CD4-positive, alpha-beta T cell treated with Interleukin-21 for 1 hour (primary cell): ENCODE results near the gene FAM25G.
"Not testable (repeated sequence)": the region's sequence is repeated elsewhere in the genome, so short reads cannot be mapped to it uniquely, and the experiment has no call there.

Experiments used
- DNase-seq: peaks from one replicate; pipeline ENCODE4 v3.0.0-alpha.2; 2020

FAM25G gene

DNA sequence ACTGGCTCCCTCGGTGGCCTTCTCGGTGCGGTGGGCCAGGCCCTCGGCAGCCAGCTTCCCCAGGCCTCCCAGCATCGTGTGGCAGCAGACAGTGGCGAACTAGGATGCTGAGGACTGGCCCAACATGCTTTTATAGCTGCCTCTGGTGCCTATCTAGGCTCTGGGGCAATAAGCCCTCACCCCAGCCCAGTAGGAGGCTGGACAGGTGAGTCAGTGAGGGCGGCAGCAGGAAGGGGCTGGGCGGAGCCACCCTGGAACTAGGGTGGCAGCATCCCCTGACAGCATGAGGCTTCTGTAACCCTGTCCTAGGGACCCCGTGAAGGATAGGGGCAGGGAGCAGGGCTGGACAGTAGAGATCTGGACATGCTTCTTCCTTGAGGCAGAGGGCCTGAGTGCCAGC, at the start of gene FAM25G:
FAM25G (minus strand) TSS at position 101 of the 400 bp plus-strand sequence; CDS start at position 75, 26 bp downstream.
- DNase-seq = not testable (repeated sequence)

DNA sequence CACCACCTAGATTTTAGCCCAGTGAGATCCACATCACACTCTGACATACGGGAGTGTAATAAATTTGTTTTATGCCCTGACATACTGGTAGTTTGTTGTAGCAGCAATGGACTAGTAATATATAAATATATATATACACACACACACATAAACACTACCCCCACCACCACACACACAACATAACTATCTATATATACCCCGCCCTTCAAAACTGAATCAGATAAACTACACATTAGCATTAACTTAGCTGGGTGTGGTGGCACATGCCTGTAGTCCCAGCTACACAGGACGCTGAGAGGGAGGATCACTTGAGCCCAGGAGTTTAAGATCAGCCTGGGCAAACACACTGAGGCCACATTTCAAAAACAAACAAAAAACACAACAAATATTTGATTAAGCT, 44.9 kb upstream of the FAM25G start:
- DNase-seq = not testable (repeated sequence)

DNA sequence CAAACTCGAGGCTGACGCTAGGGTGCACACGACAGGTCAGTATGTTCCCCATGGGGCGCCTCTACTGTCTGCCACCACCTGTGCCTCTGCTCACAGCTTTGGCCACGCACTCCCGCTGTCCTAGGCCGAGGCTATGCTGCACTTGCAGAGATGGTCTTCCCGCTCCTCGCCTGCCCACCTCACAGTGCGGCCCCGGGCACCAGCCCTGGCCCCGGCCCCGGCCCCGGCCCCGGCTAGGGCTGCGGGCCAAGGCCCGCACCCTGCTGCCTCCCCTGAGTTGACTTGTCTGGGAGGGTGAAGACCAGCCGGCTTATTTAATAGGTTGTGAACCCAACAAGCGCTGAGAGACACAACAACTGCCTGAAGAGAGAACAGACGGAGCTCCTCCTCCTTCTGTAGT, 32.0 kb upstream of the FAM25G start, which contains the start of gene AGAP9:
AGAP9 (minus strand) TSS at position 164 of the 400 bp plus-strand sequence; CDS start at position 52, 112 bp downstream.
- DNase-seq = not testable (repeated sequence)

DNA sequence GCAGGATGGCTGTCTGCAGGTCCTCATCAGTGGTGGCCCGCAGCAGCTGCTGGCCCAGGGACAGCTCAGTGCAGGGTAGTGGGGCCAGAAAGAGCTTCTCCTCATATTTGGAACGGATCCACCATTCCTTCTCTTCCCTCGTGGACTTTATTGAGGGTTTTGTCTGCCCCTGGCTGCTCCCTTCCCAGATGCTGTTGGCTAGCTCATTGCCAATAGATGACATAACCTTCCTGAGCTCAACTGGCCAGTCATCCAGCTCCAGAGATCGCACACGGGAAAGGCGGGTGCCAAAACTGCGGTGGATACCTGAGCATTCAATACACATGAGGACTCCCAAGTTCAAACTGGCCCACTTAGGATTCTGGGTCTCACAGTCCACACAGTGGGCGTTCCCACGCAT, 10.8 kb upstream of the FAM25G start:
- DNase-seq = not testable (repeated sequence)

DNA sequence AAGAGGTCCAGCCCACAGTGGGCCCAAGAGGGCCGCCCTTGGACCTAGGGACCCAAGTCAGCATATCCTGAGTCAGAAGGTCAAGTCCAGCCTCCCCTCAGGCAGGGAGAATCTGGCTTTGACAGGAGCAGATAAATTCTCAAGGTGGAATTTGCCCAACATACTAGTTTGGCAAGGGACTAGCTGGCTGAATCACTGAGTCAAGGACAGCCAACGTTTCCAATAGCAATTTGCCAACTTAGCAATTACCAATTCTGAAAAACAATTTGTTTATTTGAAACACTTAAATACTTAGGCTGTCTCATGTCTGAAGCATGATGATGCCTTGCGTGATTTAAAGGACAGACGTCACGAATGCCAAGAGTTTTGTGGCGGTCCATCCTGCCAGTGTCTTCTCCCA, 2.7 kb upstream of the FAM25G start:
- DNase-seq = not testable (repeated sequence)

DNA sequence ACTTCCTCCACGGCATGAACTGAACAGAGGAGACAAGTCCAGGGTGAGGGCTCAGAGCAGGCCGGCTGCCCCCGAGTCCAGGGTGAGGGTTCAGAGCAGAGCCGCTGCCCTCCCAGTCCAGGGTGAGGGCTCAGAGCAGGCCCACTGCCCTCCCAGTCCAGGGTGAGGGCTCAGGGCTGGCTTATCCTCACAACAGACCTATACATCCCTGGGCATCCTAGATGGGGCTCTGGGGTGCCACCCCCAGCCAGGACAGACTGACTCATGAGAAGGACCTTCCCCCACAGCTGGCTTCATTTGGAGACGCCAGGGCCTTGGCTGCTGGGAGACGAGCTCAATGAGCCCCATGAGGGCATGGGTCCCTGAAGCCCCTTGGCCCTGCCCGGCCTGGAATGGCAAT, 1.9 kb downstream of the FAM25G start:
- not testable (repeated sequence) for DNase-seq

DNA sequence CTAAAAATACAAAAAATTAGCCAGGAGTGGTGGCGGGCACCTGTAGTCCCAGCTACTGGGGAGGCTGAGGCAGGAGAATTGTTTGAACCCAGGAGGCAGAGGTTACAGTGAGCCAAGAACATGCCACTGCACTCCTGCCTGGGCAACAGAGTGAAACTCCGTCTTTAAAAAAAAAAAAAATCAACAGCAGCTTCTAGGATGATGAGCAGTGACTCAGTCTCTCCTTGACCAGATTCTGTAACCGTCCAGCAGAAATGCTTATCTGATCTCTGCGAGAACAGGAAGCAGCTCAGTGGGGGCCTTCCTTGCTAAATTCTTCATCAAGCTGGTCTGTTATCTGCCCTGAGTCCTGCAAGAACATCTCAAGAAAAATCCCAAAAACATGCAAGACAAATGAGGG, 5.6 kb downstream of the FAM25G start:
- not testable (repeated sequence) for DNase-seq

DNA sequence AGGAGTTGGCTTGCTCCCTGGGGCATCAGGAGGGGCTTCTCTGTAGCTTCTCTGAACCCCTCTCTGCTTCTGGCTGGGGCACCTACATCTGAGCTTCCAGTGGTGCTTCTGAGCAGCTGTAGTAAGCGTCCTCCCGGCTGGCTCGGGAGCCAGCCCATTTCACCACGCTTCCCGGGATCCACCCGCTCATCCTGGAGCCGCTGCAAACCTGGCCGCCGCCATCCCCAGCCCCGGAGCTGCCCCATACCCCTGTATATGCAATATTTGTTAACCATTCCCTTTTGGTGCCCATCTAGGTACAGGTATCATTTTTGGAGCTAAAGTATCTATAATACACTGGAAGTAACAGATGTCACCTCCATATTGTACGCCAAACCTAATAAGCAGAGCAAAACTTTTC, 6.7 kb downstream of the FAM25G start:
- not testable (repeated sequence) for DNase-seq

DNA sequence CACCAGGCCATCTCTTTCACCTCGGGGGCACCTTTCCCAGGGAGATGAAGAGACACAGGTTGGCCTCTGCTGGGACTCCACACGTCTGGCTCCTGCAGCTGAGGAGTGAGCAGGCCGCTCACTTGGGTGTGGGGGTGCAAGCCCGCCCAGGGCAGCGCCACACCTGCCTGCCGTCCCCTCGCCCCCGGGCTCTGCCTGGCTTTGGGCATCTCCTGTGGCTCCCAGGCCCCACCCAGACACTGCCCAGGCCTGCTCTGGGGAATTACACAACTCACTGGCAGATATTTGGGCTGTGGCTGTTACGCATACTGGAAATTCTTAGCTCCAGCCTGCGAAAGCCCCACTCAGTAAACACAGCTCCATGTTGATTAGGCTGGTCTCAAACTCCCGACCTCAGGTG, 7.6 kb downstream of the FAM25G start, which contains the start of gene ANXA8:
ANXA8 (minus strand) TSS at position 193 of the 400 bp plus-strand sequence; CDS start at position 11, 182 bp downstream.
- not testable (repeated sequence) for DNase-seq

DNA sequence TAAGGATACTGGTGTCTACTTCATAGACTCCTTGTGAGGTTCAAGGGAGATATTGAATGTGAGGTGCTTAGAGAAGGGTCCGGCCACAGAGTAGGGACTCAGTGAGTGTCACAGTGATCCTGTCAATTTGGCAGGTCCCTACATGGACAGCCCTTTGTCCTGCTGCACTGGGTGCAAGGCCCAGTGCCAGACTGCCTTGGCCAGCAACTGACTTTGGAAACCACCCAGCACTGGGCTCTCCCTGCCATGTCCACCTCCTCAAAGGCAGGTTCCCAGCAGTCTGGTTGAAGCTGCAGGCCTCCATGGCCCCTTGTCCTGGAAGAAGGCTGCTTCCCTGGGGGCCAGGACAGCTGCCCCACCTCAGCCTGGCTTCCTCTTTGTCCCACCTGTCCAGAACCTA, 9.1 kb downstream of the FAM25G start:
- DNase-seq = not testable (repeated sequence)

DNA sequence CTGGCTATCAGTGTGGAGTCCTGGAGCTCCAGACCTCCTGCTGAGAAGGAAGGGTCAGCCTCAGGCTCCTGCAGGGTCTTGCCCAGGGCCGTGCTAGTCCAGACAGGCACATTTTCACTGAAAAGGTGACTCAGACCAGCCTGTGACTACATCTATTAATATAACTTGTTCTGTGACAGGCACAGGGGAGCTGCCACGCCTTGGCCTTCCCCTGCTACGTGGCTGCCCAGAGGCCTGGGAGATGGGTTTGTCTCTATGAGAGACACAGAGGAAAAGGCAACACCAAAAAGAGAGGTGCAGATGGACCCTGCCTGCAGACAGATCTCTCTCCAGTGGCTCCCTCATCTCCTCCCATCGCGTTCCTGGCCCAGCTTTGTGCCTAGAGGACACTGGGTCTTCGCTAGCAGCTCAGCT, 9.7 kb downstream of the FAM25G start:
- not testable (repeated sequence) for DNase-seq

DNA sequence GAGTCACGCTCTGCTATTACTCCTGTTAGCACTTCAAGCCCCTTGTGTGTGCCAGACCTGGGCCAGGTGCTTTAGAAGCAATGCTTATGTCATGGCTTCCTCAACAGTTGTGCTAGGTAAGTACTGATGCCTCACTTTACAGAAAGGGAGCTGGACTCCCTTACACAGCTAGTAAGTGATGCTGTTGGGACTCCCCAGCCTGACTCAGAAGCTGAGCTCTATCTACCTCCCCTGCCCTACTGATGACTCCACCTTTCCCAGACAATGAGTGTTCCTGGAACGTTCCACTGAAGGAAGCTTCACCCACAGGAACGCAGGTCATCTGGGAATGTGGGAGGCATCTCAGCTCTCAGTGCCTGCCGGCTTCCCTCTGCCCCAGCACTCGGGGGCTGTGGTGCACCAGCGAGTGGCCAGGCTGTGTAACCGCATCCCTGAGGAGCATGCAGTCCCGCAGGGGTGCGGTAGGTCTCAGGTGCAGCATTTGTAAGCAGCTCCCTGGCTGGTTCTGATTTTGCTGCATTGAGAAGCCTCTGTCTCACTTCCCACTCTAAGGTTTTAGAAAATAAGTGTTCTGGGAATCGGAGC, 10.2 kb downstream of the FAM25G start:
- DNase-seq = not testable (repeated sequence)

DNA sequence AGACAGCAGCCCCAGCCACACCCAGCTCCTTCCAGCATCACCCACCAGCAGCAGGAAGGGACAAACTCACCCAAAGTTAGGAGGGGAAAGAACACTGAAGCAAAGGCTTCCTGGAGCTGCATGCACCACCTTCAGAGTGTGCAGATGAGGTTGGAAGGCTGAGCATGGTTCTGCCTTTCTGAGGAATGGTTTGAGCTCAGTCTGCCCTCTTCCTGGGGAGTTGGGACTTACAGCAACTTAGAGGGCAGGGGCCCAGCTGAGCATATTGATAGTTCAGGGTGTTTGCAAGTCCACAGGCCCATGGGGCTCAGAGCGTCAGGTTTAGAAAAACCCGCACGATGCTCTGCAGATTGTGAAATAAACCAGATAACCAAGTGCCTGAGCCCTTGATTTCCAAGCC, 11.4 kb downstream of the FAM25G start:
- DNase-seq = not testable (repeated sequence)

DNA sequence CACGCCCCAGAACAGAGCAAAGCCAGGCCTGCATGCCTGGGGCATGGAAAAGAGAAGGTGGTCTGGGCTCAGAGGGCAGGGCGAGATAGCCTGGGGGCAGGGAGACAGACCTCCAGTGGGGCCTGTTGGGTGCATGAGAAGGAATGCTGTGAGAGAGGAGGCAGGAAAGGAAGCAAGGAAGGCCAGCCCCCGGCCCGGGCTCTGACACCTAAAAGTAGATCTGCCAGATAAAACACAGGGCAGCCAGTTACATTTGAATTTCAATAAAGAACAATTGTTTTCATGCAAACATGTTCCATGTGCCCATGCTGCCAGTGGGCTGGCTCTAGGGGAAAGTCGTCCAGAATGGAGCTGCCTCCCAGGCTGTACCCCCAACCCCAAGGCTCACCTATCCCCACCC, 13.4 kb downstream of the FAM25G start:
- DNase-seq = not testable (repeated sequence)

DNA sequence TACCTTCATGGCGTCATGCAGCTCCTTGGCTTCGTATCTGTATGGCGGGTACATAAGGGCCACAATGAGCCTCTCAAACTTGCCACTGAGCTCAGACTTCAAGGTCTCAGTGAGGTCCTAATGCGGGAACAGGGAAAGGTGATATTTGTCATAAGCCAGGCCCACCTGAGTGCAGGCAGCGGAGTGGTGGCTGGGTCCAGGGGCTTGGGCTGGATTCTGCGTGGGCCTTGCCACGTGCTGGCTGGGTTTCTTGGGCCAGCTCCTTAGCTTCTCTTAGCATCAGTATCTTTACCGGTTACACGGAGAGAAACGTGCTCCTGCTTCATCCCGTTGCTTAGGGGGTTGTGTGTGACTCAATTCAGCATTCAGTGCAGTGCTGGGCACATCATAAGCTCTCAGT, 14.4 kb downstream of the FAM25G start:
- not testable (repeated sequence) for DNase-seq

DNA sequence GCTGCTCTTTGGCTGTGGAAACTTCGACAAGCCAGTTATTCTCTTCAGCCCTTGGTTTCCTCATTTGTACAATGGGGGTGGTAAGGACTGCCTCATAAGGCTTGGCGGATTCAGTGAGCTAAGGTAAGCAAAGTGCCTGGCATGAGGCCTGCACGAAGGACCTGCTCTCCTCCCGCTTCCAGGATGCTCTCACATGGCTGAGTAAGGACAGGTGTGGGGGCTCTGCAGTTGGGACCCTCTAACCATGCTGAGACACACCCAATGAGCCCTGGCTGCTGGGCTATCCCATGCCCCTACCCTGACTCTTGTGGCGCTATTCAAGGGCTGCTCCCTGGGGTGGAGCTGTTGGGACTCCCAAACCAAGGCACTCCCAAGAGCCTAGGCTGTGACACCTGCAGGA, 16.4 kb downstream of the FAM25G start:
- not testable (repeated sequence) for DNase-seq

DNA sequence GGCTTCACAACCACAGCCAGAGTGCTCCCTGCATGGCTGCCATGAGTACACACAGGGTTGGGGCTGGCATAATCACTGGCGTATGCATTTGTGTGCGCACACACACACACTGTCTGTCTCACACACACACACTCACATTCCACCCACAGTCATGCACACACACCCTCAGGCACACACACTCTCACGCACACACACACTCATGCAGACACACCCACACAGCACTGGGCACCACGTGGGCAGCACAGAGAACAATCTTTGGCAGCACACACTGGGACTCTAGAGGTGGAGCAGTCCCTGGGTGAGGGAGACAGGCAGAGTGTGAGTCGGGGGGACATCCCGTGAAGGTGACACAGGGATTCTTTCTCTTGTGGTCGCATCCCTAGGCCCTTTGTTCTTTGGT, 18.0 kb downstream of the FAM25G start:
- not testable (repeated sequence) for DNase-seq

DNA sequence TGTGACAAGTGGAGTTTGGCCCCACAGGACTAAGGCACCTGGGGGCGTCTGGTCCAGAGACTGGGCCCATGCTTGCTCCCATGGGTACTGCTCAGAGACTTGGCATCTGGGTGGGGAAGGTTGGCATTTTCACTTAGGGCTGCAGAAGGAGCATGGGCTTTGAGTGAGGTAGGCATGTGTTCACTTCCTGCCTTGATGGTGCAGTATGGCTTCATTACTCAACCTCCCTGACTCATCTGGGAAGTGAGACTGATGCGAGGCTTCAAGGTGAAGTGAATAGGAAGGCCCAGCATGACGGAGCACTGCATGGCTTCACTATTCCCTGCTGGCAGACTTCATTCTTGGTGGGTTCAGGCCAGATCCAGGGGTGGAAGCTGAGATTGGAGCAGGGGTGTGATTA, 18.9 kb downstream of the FAM25G start:
- DNase-seq = not testable (repeated sequence)

DNA sequence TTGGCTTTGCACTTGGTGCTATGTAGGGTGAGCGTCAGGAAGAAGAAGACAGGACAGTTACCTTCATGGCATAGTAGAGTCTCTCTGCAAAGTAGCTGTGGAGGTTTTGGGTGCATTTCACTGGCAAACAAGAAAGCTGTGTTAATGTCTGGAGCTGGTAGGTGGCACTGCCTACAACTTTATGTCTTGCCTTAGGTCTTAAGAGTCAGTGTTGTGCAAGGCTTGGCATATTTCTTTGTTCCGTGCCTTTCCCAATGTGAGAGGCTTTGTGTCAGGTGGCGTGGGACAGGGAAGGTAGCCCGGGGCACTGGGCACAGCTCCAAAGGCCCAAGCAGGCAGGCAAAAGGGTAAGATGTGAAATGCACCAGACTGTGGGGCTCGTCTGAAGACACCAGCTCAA, 19.4 kb downstream of the FAM25G start:
- DNase-seq = not testable (repeated sequence)

DNA sequence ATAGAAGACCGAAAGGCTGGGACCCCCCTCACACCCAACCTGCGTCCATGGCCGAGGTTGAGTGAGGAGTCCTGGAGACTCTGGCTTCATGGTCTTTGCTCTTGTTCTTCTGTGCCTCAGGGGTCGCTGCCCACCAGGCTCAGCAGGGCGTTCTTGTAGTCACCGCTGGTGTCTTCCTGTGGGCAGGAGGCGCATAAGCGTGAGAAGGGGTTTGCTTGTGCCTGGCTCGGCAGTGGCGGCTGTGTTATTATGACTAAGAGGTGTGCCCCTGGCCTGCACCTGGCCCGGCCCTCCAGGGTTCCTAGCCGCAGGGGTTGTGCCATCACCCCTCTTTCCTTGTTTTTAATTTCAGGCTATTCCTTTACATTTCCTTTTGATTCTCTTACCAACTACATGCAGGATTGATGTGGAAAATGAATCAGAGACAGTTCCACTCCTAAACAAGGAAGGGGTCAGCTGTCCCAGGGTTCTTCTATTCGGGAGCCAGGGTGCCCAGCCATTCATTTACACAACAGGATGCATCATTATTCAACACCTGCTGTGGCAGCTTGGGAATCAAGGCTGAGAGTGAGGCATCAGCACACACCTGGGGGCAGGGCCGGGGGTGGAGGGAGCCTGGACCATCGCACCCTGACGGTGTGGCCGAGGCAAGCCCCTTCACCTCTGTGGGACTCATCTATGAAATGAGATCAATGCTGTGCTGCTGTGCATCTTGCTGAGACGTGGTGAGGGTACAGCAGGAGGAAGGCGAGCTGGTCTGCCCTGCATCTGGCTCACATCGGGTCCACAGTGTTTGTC, 22.6 kb downstream of the FAM25G start:
- not testable (repeated sequence) for DNase-seq

DNA sequence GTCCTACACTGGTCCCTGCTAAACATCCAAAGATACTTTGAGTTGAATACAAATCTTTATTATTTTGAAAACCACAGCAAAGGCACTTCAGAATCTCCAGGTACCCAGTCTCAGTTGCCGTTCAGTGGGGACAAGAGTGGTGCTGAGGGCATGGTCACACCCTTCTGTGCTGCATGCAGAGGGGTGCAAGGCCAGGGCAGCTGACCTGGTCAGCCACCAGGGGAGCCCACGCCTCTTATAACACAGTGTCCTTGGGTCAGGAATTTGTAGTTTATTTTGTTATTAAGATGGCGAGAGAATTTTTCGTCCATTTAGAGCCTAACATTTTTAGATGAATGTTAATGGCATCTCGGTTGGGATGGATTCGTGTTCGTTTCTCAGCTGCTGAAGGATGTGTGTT, 23.5 kb downstream of the FAM25G start:
- not testable (repeated sequence) for DNase-seq

DNA sequence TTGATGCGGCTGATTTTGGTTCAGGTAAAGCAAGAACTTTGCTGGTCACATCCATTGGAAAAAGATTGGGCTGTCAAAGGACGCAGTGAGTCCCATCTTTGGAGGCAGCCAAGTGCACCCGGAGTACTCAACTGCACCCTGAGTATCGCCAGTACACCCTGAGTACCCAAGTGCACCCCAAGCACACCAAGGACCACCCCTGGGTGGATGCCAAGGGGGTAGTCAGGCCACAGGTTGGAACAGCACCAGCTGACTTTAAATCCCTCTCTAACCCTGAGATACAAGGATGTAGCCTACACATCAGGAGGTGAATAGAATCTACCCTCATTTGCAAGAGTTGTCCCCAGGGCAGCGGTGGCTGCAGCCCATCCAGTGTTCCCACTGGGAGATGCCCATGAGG, 24.0 kb downstream of the FAM25G start:
- DNase-seq = not testable (repeated sequence)

DNA sequence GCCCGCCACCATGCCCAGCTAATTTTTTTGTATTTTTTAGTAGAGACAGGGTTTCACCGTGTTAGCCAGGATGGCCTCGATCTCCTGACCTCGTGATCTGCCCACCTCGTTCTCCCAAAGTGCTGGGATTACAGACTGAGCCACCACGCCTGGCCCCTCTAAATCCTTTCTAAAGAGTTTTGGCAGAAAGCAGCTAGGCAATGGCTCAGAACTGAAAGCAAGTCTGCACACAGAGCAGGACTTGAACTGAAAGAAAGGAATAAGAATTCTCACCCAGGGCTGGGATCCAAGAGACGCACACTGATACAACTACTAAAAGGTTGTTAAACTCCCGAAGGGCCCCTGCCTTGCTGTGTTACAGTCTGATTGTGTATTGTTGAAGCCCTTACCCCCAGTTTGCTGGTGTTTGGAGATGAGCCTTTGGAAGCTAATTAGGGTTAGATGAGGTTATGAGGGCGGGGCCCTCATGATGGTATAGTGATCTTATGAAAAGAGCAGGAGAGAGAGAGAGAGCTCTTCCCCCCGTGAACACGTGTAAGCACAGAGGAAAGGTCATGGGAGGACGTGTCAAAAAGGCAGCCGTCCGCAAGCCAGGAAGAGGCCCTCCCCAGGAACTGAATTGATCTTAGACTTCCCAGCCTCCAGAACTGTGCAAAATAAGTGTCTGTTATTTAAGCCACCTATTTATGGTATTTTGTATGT, 26.1 kb downstream of the FAM25G start:
- not testable (repeated sequence) for DNase-seq
